Measurements from ENCODE around the gene NINL. TPM values are rescaled to one million over a fixed set of nuclear protein-coding genes. Genes with fewer than 3 reads are reported as not detected.

NINL gene
- total and polyA plus RNA-seq, 4 donors = 1.9 to 3.6 (median 2.8) TPM

DNA sequence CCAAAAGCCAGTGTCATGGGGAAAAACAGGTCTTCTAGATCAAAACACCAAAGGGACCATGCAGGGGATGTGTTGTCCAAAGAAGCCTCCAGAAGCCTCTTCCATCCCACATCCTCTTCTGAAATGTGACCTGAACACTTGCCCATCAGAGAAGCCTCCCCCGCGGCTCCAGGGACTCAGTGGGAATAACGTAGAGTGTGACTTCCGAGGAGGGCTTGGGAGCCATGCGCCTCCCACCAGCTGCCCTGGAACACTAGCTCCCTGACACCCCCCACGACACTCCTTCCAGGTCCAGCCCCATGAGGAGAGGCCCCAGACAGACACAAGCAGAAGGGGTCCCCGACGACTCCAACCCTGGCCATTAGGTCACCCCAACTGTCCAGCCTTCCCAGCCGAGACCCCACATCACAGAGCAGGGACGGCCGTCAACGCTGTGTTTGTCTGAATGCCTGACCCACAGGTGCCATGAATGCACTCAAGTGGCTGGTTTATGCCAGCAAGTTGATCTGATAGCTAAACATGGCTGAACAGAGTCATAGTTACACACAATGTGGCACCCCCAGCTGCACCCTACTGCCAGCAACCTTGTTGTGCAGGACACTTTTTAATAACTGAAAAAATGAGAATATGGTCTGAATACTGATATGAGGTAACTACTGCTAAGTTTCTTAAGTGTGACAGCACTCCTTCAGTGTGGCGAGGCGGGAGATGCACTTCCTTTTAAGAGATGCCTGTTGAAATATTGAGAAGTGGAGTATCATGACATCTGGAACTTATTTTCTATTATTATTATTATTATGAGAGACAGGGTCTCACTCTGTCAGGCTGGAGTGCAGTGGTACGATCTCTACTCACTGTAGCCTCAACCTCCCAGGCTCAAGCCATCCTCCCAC lies 119.8 kb downstream of the NINL start (continued):
- TF ChIP-seq, protein P1, sequence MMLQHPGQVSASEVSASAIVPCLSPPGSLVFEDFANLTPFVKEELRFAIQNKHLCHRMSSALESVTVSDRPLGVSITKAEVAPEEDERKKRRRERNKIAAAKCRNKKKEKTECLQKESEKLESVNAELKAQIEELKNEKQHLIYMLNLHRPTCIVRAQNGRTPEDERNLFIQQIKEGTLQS (IDR thresholded peaks at IDR 0.05) = no peak
- TF ChIP-seq RAD21 (IDR thresholded peaks at IDR 0.05) (no peak), YY1 (IDR thresholded peaks at IDR 0.05) (no peak), RXRA (IDR thresholded peaks at IDR 0.05) (no peak), FOXA1 (IDR thresholded peaks at IDR 0.05) (no peak)

DNA sequence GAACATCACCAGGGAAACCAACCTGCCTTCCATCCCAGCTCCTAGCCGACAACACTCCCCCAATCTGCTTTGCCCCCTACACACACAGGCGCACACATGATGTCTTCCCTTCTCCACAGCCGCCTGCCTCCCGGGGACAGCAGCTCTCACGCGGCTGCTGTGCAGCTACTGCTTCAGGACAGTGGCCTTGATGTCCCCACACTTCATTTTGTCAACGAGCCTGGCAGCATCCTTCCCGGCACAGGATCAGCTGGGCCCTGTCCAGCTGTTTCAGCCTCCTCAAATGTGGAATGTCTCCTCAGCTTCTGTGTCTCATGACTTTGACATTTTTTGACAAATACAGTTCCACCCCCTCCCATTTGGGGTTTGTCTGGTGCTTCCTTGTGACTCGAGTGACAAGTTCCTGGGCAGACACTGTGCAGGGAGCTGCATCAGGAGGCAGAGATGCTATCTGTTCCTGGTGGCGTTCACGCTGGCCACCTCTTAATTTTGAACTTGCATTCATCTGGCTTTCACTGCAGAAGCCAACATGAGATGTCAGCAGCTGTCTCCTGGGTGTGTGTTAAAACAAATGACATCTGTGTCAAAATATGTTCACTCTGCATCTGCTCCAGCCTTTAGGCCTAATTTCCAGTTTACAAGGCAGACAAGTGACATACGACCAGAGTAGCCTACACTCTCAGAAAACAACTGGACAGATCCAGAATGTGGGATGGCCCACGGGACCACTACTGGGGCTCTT lies 120.7 kb downstream of the NINL start:
- H3K36me3 ChIP-seq (ENCODE audit: control insufficient read depth in 4 of 4, insufficient read depth in 3 of 4, low read depth in 1 of 4, low read length in 3 of 4) = peaks cover 1 to 61% (median 27%) of the 10 kb centered on the region in 4 donors
- H3K9ac ChIP-seq (ENCODE audit: low read depth in 1 of 2, low read length in 2 of 2) = no peak overlapping the region
- no peak for DNase-seq (ENCODE audit: low spot score)

More for the DNA sequence above, 120.7 kb downstream of the NINL start:
- H3K27ac ChIP-seq (ENCODE audit: low read depth in 1 of 2, low read length in 2 of 2) = no peak overlapping the region
- no peak for TF ChIP-seq YY1 (IDR thresholded peaks at IDR 0.05)
- TF ChIP-seq TAF1 (conservative IDR thresholded peaks at IDR 0.05) = no peak
- no peak for TF ChIP-seq FOXA1 (IDR thresholded peaks at IDR 0.05)
- no peak for TF ChIP-seq NR2F2 (IDR thresholded peaks at IDR 0.05)
- TF ChIP-seq GABPA (IDR thresholded peaks at IDR 0.05 in 1 of 2, conservative IDR thresholded peaks at IDR 0.05 in 1 of 2) = no peak
- no peak for TF ChIP-seq EGR1 (IDR thresholded peaks at IDR 0.05; ENCODE audit: low read depth in 2 of 2)
- no peak for TF ChIP-seq RAD21 (IDR thresholded peaks at IDR 0.05)
- no peak for TF ChIP-seq JUND (IDR thresholded peaks at IDR 0.05)
- TF ChIP-seq, protein P2, sequence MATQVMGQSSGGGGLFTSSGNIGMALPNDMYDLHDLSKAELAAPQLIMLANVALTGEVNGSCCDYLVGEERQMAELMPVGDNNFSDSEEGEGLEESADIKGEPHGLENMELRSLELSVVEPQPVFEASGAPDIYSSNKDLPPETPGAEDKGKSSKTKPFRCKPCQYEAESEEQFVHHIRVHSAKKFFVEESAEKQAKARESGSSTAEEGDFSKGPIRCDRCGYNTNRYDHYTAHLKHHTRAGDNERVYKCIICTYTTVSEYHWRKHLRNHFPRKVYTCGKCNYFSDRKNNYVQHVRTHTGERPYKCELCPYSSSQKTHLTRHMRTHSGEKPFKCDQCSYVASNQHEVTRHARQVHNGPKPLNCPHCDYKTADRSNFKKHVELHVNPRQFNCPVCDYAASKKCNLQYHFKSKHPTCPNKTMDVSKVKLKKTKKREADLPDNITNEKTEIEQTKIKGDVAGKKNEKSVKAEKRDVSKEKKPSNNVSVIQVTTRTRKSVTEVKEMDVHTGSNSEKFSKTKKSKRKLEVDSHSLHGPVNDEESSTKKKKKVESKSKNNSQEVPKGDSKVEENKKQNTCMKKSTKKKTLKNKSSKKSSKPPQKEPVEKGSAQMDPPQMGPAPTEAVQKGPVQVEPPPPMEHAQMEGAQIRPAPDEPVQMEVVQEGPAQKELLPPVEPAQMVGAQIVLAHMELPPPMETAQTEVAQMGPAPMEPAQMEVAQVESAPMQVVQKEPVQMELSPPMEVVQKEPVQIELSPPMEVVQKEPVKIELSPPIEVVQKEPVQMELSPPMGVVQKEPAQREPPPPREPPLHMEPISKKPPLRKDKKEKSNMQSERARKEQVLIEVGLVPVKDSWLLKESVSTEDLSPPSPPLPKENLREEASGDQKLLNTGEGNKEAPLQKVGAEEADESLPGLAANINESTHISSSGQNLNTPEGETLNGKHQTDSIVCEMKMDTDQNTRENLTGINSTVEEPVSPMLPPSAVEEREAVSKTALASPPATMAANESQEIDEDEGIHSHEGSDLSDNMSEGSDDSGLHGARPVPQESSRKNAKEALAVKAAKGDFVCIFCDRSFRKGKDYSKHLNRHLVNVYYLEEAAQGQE (IDR thresholded peaks at IDR 0.05) = no peak
- TF ChIP-seq, protein P3, sequence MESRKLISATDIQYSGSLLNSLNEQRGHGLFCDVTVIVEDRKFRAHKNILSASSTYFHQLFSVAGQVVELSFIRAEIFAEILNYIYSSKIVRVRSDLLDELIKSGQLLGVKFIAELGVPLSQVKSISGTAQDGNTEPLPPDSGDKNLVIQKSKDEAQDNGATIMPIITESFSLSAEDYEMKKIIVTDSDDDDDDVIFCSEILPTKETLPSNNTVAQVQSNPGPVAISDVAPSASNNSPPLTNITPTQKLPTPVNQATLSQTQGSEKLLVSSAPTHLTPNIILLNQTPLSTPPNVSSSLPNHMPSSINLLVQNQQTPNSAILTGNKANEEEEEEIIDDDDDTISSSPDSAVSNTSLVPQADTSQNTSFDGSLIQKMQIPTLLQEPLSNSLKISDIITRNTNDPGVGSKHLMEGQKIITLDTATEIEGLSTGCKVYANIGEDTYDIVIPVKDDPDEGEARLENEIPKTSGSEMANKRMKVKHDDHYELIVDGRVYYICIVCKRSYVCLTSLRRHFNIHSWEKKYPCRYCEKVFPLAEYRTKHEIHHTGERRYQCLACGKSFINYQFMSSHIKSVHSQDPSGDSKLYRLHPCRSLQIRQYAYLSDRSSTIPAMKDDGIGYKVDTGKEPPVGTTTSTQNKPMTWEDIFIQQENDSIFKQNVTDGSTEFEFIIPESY (IDR thresholded peaks at IDR 0.05) = no peak
- TF ChIP-seq, protein P4, sequence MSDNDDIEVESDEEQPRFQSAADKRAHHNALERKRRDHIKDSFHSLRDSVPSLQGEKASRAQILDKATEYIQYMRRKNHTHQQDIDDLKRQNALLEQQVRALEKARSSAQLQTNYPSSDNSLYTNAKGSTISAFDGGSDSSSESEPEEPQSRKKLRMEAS (IDR thresholded peaks at IDR 0.05) = no peak
- H3K27me3 ChIP-seq (ENCODE audit: control insufficient read depth in 4 of 4, insufficient read depth in 4 of 4, low read length in 3 of 4) = no peaks in the 10 kb centered on the region
- no peaks in the 10 kb centered on the region for H3K9me3 ChIP-seq (ENCODE audit: control insufficient read depth in 4 of 4, low read length in 3 of 4)
- H3K4me1 ChIP-seq (ENCODE audit: control insufficient read depth in 4 of 4, insufficient read depth in 4 of 4, low read length in 3 of 4) = no peaks in the 10 kb centered on the region
- WGBS = 86% methylated on average over 13 of the region's 13 CpGs
- no peak overlapping the region for H3K4me3 ChIP-seq (ENCODE audit: low read depth in 1 of 3, low read length in 3 of 3)

Measured in liver (tissue), 9 donors.